Skeletal muscle tissue (tissue), 4 donors: ENCODE measurements around the gene PRAMEF13. TPM values are rescaled to one million over a fixed set of nuclear protein-coding genes. Genes with fewer than 3 reads are reported as not detected.
"Not testable (repeated sequence)": the region's sequence is repeated elsewhere in the genome, so short reads cannot be mapped to it uniquely, and the experiment has no call there.

ENCODE experiments used
- H3K27ac ChIP-seq: one replicate; pipeline ENCODE4 v1.7.0; 2013; ENCODE audit warnings: mild to moderate bottlenecking, low read depth, low read length, inconsistent platforms
- H3K27me3 ChIP-seq, 3 donors: one replicate each; pipeline ENCODE4 v1.7.0; 2013; ENCODE audit warnings: low read length in 3 of 3; ENCODE audit not compliant: control insufficient read depth in 3 of 3, insufficient read depth in 3 of 3
- H3K36me3 ChIP-seq, 3 donors: one replicate each; pipeline ENCODE4 v1.7.0; 2013; ENCODE audit warnings: low read length in 3 of 3; ENCODE audit not compliant: control insufficient read depth in 3 of 3, insufficient read depth in 3 of 3
- H3K4me1 ChIP-seq, 3 donors: one replicate each; pipeline ENCODE4 v1.7.0; 2013; ENCODE audit warnings: low read length in 3 of 3, mild to moderate bottlenecking in 3 of 3; ENCODE audit not compliant: control insufficient read depth in 3 of 3, insufficient read depth in 3 of 3
- H3K4me3 ChIP-seq, 3 donors: one replicate each; pipeline ENCODE4 v1.7.0; 2013; ENCODE audit warnings: low read length in 3 of 3
- H3K9ac ChIP-seq, 3 donors: one replicate each; pipeline ENCODE4 v1.7.0; 2013; ENCODE audit warnings: low read length in 3 of 3, mild to moderate bottlenecking in 3 of 3, moderate library complexity in 2 of 3, low read depth in 1 of 3
- H3K9me3 ChIP-seq, 3 donors: one replicate each; pipeline ENCODE4 v1.7.0; 2013; ENCODE audit warnings: low read length in 3 of 3; ENCODE audit not compliant: control insufficient read depth in 3 of 3
- total RNA-seq: library from RNA; depleted of rRNA; stranded (reverse); fragments of >200 nt; gene quantifications from one replicate; pipeline ENCODE4 v1.2.3, GENCODE V29; 2014
- donor health status: Osteomylitis.

PRAMEF13 gene
- total RNA-seq, 1 donor from 2014 or later: not detected

DNA sequence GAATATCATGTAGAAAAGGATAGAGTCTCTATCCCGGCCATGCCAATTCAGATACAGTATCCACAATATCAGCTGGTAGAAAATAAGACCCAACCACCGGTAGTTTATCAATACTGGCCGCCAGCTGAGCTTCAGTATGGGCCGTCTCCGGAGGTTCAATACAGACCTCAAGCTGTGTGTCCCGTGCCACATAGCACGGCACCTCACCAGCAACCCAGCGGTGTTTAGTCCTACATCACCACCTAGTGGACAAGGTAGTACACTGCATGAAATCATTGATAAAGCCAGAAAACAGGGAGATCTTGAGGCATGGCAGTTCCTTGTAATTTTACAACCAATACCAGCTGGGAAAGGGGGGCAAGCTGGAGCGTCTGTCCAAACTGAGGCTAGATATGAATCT, 7.5 kb upstream of the PRAMEF13 start:
- H3K4me1 ChIP-seq, H3K27me3 ChIP-seq, H3K27ac ChIP-seq, H3K9ac ChIP-seq, H3K9me3 ChIP-seq, H3K4me3 ChIP-seq, H3K36me3 ChIP-seq: not testable (repeated sequence)

DNA sequence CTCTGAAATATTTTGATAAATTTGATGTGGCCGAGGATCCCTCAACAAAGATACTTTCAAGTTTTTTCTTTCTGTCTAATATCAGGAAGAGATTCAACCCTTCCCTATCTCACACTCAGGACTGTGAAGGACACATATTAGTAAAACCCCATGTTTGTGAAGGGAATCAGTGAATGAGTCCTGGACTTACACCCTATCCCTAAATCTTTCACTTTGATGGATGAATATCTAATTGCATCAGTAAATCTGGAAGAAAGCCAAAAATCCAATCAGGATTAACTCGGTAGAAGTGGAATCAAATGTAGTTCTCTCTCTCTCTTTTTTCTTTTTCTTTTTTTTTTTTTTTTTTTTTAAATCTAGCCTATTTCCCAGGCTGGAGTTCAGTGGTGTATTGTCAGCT, 29.7 kb downstream of the PRAMEF13 start, which contains the start of gene PRAMEF9:
TSS of gene PRAMEF9 (plus strand) at position 301 of the 400 bp plus-strand sequence. CDS start 3,433 bp downstream, outside the sequence.
- H3K9ac ChIP-seq, H3K4me1 ChIP-seq, H3K4me3 ChIP-seq, H3K36me3 ChIP-seq, H3K9me3 ChIP-seq, H3K27me3 ChIP-seq, H3K27ac ChIP-seq: not testable (repeated sequence)

DNA sequence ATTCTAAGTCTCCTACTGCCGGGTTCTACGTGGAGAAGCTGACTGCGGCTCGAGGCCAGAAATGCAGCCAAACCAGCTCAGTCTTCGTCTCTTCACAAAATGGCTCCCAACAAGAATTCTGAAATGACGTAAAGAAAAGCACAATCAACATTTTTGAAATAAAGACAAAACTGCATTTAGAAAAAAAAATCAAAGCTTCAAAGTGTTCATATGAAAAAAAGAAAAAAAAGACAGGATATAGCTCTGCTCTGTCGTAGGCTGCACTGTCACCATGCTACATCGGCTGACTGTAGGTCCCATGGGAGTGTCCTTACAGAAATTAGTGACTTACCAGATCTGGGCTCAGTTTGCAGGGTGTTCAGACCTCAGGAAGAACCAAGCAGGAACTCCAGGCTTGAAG, 35.7 kb downstream of the PRAMEF13 start, which contains the start of gene HNRNPCL4:
TSS of gene HNRNPCL4 (minus strand) at position 101 of the 400 bp plus-strand sequence. CDS start 164 bp downstream, outside the sequence.
- H3K27me3 ChIP-seq, H3K9me3 ChIP-seq, H3K9ac ChIP-seq, H3K4me1 ChIP-seq, H3K4me3 ChIP-seq, H3K27ac ChIP-seq, H3K36me3 ChIP-seq: not testable (repeated sequence)

DNA sequence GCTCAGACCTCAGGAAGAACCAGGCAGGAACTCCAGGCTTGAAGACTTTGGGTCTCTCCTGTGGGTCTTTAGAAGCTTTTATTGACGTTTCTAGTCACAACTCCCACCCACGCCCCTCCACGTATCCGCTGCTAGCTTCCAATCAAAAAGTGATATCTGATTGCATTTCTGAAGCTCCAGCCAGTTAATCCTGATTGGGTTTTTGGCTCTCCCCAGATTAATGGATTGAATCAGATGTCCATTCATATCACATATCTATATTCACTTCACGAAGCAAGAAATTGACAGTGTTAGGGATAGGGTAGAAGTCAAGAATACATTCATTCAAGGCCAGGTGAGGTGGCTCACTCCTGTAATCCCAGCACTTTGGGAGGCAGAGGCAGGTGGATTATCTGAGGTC, 45.3 kb downstream of the PRAMEF13 start, which contains the start of gene PRAMEF26:
TSS of gene PRAMEF26 (minus strand) at position 101 of the 400 bp plus-strand sequence. CDS start 2,914 bp downstream, outside the sequence.
- H3K9ac ChIP-seq: not testable (repeated sequence)

More for the DNA sequence above, 45.3 kb downstream of the PRAMEF13 start, which contains the start of gene PRAMEF26:
- H3K27ac ChIP-seq, H3K4me1 ChIP-seq, H3K36me3 ChIP-seq, H3K27me3 ChIP-seq, H3K9me3 ChIP-seq, H3K4me3 ChIP-seq: not testable (repeated sequence)

Other genes starting within 250 kb of the PRAMEF13 start
- not detected for gene PRAMEF27, start 144.8 kb downstream of the PRAMEF13 start, total RNA-seq
- not detected for gene HNRNPCL3, start 140.6 kb downstream of the PRAMEF13 start, total RNA-seq
- gene PRAMEF25, start 130.6 kb downstream of the PRAMEF13 start, total RNA-seq: not detected
- gene HNRNPCL2, start 84.6 kb downstream of the PRAMEF13 start, total RNA-seq: not detected
- gene PRAMEF26, start 45.4 kb downstream of the PRAMEF13 start, total RNA-seq: not detected
- gene HNRNPCL4, start 35.8 kb downstream of the PRAMEF13 start, total RNA-seq: not detected
- not detected for gene PRAMEF9, start 29.6 kb downstream of the PRAMEF13 start, total RNA-seq
- gene PRAMEF18, start 24.7 kb upstream of the PRAMEF13 start, total RNA-seq: not detected
- gene PRAMEF5, start 52.8 kb upstream of the PRAMEF13 start, total RNA-seq: not detected
- not detected for gene PRAMEF8, start 83.7 kb upstream of the PRAMEF13 start, total RNA-seq
- gene PRAMEF33, start 102.1 kb upstream of the PRAMEF13 start, total RNA-seq: not detected
- gene PRAMEF15, start 114.2 kb upstream of the PRAMEF13 start, total RNA-seq: not detected
- gene PRAMEF14, start 145.7 kb upstream of the PRAMEF13 start, total RNA-seq: not detected
- gene PRAMEF19, start 170.5 kb upstream of the PRAMEF13 start, total RNA-seq: not detected
- gene PRAMEF17, start 188.2 kb upstream of the PRAMEF13 start, total RNA-seq: not detected
- not detected for gene PRAMEF20, start 209.0 kb upstream of the PRAMEF13 start, total RNA-seq